T-helper 17 cell (primary cell): ENCODE results near the gene AGL. TPM values are rescaled to one million over a fixed set of nuclear protein-coding genes. Genes with fewer than 3 reads are reported as not detected.
"Not testable (repeated sequence)": the region's sequence is repeated elsewhere in the genome, so short reads cannot be mapped to it uniquely, and the experiment has no call there.

Source experiments
- ATAC-seq: fragments of 150-1000 bp; cut with Tn5 transposase; 2 replicates; pipeline ENCODE4 v1.10.0; 2021; ENCODE audit warnings: mild to moderate bottlenecking, moderate library complexity
- DNase-seq, 3 donors: peaks; one replicate each; pipeline versions ENCODE4 v3.0.0 to v3.0.0-alpha.2; 2020 to 2021
- H3K9me3 ChIP-seq: one replicate; pipeline ENCODE4 v1.7.0; 2013; ENCODE audit warnings: low read length, mild to moderate bottlenecking; ENCODE audit not compliant: control insufficient read depth, poor library complexity, severe bottlenecking
- H3K27ac Mint-ChIP-seq: one replicate; pipeline ENCODE4 v1.8.0; 2022; ENCODE audit warnings: mild to moderate bottlenecking, moderate library complexity, mixed read lengths
- H3K27me3 Mint-ChIP-seq: one replicate; pipeline ENCODE4 v1.8.0; 2022; ENCODE audit warnings: mixed read lengths
- H3K36me3 Mint-ChIP-seq: one replicate; pipeline ENCODE4 v1.8.0; 2022; ENCODE audit warnings: low read depth, mixed read lengths
- H3K4me1 Mint-ChIP-seq: one replicate; pipeline ENCODE4 v1.8.0; 2022; ENCODE audit warnings: mild to moderate bottlenecking, mixed read lengths
- H3K4me3 Mint-ChIP-seq: one replicate; pipeline ENCODE4 v1.8.0; 2022; ENCODE audit warnings: mild to moderate bottlenecking, moderate library complexity, mixed read lengths
- total RNA-seq, 4 donors: library from RNA in 2 of 4; stranded (reverse) in 2 of 4; gene quantifications; one replicate each; pipeline ENCODE4 v1.2.3 and lab custom pipeline; 2022 to 2026

The AGL gene
- total RNA-seq, 2 donors from 2014 or later = 10.5 to 12.2 TPM

- H3K4me3 Mint-ChIP-seq, ATAC-seq, H3K4me1 Mint-ChIP-seq, H3K9me3 ChIP-seq, H3K36me3 Mint-ChIP-seq, H3K27ac Mint-ChIP-seq, H3K27me3 Mint-ChIP-seq, DNase-seq: not testable (repeated sequence)
Measured at GRCh38 chr1:99960260-99960659, 110.1 kb downstream of the AGL start.

- H3K36me3 Mint-ChIP-seq = no peaks in the 10 kb centered on the region
- H3K27ac Mint-ChIP-seq = no peak overlapping the region
- no peak for ATAC-seq
- H3K27me3 Mint-ChIP-seq = no peaks in the 10 kb centered on the region
- no peaks in the 10 kb centered on the region for H3K9me3 ChIP-seq
- H3K4me1 Mint-ChIP-seq = no peaks in the 10 kb centered on the region
- no peak overlapping the region for H3K4me3 Mint-ChIP-seq
- DNase-seq = no peak
Measured at GRCh38 chr1:99963041-99963795, 113.1 kb downstream of the AGL start.

- H3K4me3 Mint-ChIP-seq = no peak overlapping the region
Measured at GRCh38 chr1:99964806-99965205, 114.6 kb downstream of the AGL start.

GRCh38 chr1:99965646-99966375 lies 115.7 kb downstream of the AGL start:
- no peak for DNase-seq
- H3K27ac Mint-ChIP-seq = no peak overlapping the region

More at GRCh38 chr1:99964806-99965205, 114.6 kb downstream of the AGL start:
- Mint-ChIP-seq H3K36me3 (no peaks in the 10 kb centered on the region), H3K27ac (no peak overlapping the region), H3K27me3 (no peaks in the 10 kb centered on the region), H3K4me1 (peaks cover 5% of the 10 kb centered on the region)
- ATAC-seq (no peak), DNase-seq (no peak)
- H3K9me3 ChIP-seq = no peaks in the 10 kb centered on the region

GRCh38 chr1:99968214-99968613 lies 118.1 kb downstream of the AGL start:
- H3K27ac Mint-ChIP-seq = no peak overlapping the region
- ATAC-seq (no peak), DNase-seq (no peak)
- H3K36me3 Mint-ChIP-seq = peaks cover 2% of the 10 kb centered on the region
- peaks cover 20% of the 10 kb centered on the region for H3K4me1 Mint-ChIP-seq
- H3K4me3 Mint-ChIP-seq = peak overlapping the region; percentile 22
- no peaks in the 10 kb centered on the region for H3K9me3 ChIP-seq
- H3K27me3 Mint-ChIP-seq = no peaks in the 10 kb centered on the region

More at GRCh38 chr1:99965646-99966375, 115.7 kb downstream of the AGL start:
- Mint-ChIP-seq H3K36me3 (peaks cover 2% of the 10 kb centered on the region), H3K4me3 (no peak overlapping the region), H3K27me3 (no peaks in the 10 kb centered on the region), H3K4me1 (peaks cover 10% of the 10 kb centered on the region)
- no peak for ATAC-seq
- H3K9me3 ChIP-seq = no peaks in the 10 kb centered on the region

- no peaks in the 10 kb centered on the region for H3K9me3 ChIP-seq
- ATAC-seq (no peak), DNase-seq (no peak)
- H3K27me3 Mint-ChIP-seq = no peaks in the 10 kb centered on the region
- H3K36me3 Mint-ChIP-seq = peaks cover 2% of the 10 kb centered on the region
- peak overlapping the region; percentile 99 for H3K4me3 Mint-ChIP-seq
- H3K4me1 Mint-ChIP-seq = peaks cover 20% of the 10 kb centered on the region
- H3K27ac Mint-ChIP-seq = peak overlapping the region; percentile 92
Measured at GRCh38 chr1:99969260-99969728, 119.1 kb downstream of the AGL start.

GRCh38 chr1:99969729-99970621 lies 119.8 kb downstream of the AGL start, which contains the start of gene SLC35A3:
TSS of gene SLC35A3 (plus strand) at chr1:99969996. CDS start at chr1:99993555, 23,559 bp downstream.
- DNase-seq (peak; percentile 60 to 70 (median 62)), ATAC-seq (peak; percentile 88)
- H3K27me3 Mint-ChIP-seq = no peaks in the 10 kb centered on the region
- H3K4me3 Mint-ChIP-seq = peak within 1 kb of the TSS; percentile 99
- H3K36me3 Mint-ChIP-seq = peaks cover 2% of the 10 kb centered on the region
- no peaks in the 10 kb centered on the region for H3K9me3 ChIP-seq
- H3K4me1 Mint-ChIP-seq = peaks cover 20% of the 10 kb centered on the region
- peak within 1 kb of the TSS; percentile 92 for H3K27ac Mint-ChIP-seq

GRCh38 chr1:99970713-99971255 lies 120.6 kb downstream of the AGL start:
- Mint-ChIP-seq H3K27me3 (no peaks in the 10 kb centered on the region), H3K4me1 (peaks cover 23% of the 10 kb centered on the region), H3K36me3 (peaks cover 7% of the 10 kb centered on the region), H3K4me3 (peak overlapping the region; percentile 99), H3K27ac (peak overlapping the region; percentile 92)
- DNase-seq (no peak), ATAC-seq (no peak)
- no peaks in the 10 kb centered on the region for H3K9me3 ChIP-seq

- H3K9me3 ChIP-seq, H3K36me3 Mint-ChIP-seq, H3K27ac Mint-ChIP-seq, H3K27me3 Mint-ChIP-seq, ATAC-seq, DNase-seq: not testable (repeated sequence)
- H3K4me1 Mint-ChIP-seq = peaks cover 23% of the 10 kb centered on the region
- peak overlapping the region; percentile 55 for H3K4me3 Mint-ChIP-seq
Measured at GRCh38 chr1:99972066-99972465, 121.9 kb downstream of the AGL start.

Other genes with a start within 250 kb of the AGL start
- not detected for gene PALMD, start 204.2 kb upstream of the AGL start, total RNA-seq
- under 1 TPM; 0.31 to 0.65 TPM for gene FRRS1, start 83.7 kb upstream of the AGL start, total RNA-seq
- 10 to 100 TPM; 20.4 to 26.7 TPM for gene SLC35A3, start 119.6 kb downstream of the AGL start, total RNA-seq